NT2/D1 (cell line): ENCODE measurements around the gene EIF4E2.

Experiments
- YY1 ChIP-seq: IDR thresholded peaks from 2 replicates; pipeline ENCODE4 v1.6.1; 2011; ENCODE audit not compliant: insufficient read length, insufficient read depth
- ZNF274 ChIP-seq: IDR thresholded peaks from 2 replicates; pipeline ENCODE4 v1.6.1; 2011; ENCODE audit warnings: mild to moderate bottlenecking, low read depth, low read length

- TF ChIP-seq YY1 (no peak), ZNF274 (no peak)
These were observed 10.9 kb upstream of the EIF4E2 start, which contains the start of gene CHRNG for GRCh38 chr2:232539298-232540231.
